ENCODE measurements around the gene SON.

Gene SON

DNA sequence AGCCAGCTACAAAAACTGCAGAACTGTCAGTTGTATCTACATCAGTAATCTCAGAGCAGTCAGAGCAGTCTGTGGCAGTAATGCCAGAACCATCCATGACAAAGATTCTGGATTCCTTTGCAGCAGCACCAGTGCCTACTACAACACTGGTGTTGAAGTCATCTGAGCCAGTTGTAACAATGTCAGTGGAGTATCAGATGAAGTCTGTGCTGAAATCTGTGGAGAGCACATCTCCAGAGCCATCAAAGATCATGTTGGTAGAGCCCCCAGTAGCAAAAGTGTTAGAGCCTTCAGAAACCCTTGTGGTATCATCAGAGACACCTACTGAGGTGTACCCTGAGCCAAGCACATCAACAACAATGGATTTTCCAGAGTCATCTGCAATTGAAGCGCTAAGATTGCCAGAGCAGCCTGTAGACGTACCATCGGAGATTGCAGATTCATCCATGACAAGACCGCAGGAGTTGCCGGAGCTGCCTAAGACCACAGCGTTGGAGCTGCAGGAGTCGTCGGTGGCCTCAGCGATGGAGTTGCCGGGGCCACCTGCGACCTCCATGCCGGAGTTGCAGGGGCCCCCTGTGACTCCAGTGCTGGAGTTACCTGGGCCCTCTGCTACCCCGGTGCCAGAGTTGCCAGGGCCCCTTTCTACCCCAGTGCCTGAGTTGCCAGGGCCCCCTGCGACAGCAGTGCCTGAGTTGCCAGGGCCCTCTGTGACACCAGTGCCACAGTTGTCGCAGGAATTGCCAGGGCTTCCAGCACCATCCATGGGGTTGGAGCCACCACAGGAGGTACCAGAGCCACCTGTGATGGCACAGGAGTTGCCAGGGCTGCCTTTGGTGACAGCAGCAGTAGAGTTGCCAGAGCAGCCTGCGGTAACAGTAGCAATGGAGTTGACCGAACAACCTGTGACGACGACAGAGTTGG lies 7.3 kb downstream of the SON start:
- no peak for DNase-seq (ENCODE audit: low read depth)

DNA sequence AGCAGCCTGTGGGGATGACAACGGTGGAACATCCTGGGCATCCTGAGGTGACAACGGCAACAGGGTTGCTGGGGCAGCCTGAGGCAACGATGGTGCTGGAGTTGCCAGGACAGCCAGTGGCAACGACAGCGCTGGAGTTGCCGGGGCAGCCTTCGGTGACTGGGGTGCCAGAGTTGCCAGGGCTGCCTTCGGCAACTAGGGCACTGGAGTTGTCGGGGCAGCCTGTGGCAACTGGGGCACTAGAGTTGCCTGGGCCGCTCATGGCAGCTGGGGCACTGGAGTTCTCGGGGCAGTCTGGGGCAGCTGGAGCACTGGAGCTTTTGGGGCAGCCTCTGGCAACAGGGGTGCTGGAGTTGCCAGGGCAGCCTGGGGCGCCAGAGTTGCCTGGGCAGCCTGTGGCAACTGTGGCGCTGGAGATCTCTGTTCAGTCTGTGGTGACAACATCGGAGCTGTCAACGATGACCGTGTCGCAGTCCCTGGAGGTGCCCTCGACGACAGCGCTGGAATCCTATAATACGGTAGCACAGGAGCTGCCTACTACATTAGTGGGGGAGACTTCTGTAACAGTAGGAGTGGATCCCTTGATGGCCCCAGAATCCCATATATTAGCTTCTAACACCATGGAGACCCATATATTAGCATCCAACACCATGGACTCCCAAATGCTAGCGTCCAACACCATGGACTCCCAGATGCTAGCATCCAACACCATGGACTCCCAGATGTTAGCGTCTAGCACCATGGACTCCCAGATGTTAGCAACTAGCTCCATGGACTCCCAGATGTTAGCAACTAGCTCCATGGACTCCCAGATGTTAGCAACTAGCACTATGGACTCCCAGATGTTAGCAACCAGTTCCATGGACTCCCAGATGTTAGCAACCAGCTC lies 8.2 kb downstream of the SON start:
- no peak overlapping the region for H3K4me3 ChIP-seq (ENCODE audit: low read depth, low read length)
- DNase-seq (ENCODE audit: low read depth): no peak
- TF ChIP-seq MYC (IDR thresholded peaks at IDR 0.05; ENCODE audit: low read depth, low read length) (no peak), POLR2A (IDR thresholded peaks at IDR 0.05; ENCODE audit: extremely low read depth, insufficient read length) (no peak)
- TF ChIP-seq, protein P1, sequence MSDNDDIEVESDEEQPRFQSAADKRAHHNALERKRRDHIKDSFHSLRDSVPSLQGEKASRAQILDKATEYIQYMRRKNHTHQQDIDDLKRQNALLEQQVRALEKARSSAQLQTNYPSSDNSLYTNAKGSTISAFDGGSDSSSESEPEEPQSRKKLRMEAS (IDR thresholded peaks at IDR 0.05; ENCODE audit: low read depth, low read length): no peak

More for the DNA sequence above, 7.3 kb downstream of the SON start:
- no peak overlapping the region for H3K4me3 ChIP-seq (ENCODE audit: low read depth, low read length)
- no peak for TF ChIP-seq MYC (IDR thresholded peaks at IDR 0.05; ENCODE audit: low read depth, low read length)
- no peak for TF ChIP-seq POLR2A (IDR thresholded peaks at IDR 0.05; ENCODE audit: extremely low read depth, insufficient read length)
- TF ChIP-seq, protein P1 (IDR thresholded peaks at IDR 0.05; ENCODE audit: low read depth, low read length): no peak
- TF ChIP-seq, protein P2, sequence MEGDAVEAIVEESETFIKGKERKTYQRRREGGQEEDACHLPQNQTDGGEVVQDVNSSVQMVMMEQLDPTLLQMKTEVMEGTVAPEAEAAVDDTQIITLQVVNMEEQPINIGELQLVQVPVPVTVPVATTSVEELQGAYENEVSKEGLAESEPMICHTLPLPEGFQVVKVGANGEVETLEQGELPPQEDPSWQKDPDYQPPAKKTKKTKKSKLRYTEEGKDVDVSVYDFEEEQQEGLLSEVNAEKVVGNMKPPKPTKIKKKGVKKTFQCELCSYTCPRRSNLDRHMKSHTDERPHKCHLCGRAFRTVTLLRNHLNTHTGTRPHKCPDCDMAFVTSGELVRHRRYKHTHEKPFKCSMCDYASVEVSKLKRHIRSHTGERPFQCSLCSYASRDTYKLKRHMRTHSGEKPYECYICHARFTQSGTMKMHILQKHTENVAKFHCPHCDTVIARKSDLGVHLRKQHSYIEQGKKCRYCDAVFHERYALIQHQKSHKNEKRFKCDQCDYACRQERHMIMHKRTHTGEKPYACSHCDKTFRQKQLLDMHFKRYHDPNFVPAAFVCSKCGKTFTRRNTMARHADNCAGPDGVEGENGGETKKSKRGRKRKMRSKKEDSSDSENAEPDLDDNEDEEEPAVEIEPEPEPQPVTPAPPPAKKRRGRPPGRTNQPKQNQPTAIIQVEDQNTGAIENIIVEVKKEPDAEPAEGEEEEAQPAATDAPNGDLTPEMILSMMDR (IDR thresholded peaks at IDR 0.05; ENCODE audit: low read depth, low read length): no peak

DNA sequence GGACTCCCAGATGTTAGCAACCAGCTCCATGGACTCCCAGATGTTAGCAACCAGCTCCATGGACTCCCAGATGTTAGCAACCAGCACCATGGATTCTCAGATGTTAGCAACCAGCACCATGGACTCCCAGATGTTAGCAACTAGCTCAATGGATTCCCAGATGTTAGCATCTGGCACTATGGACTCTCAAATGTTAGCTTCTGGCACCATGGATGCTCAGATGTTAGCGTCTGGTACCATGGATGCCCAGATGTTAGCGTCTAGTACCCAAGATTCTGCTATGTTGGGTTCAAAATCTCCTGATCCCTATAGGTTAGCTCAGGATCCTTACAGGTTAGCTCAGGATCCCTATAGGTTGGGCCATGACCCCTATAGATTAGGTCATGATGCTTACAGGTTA lies 8.8 kb downstream of the SON start:
- no peak overlapping the region for H3K4me3 ChIP-seq (ENCODE audit: low read depth, low read length)
- DNase-seq (ENCODE audit: low read depth): no peak
- TF ChIP-seq POLR2A (IDR thresholded peaks at IDR 0.05; ENCODE audit: extremely low read depth, insufficient read length) (no peak), MYC (IDR thresholded peaks at IDR 0.05; ENCODE audit: low read depth, low read length) (no peak)
- TF ChIP-seq, protein P2 (IDR thresholded peaks at IDR 0.05; ENCODE audit: low read depth, low read length): no peak
- TF ChIP-seq, protein P1 (IDR thresholded peaks at IDR 0.05; ENCODE audit: low read depth, low read length): no peak

DNA sequence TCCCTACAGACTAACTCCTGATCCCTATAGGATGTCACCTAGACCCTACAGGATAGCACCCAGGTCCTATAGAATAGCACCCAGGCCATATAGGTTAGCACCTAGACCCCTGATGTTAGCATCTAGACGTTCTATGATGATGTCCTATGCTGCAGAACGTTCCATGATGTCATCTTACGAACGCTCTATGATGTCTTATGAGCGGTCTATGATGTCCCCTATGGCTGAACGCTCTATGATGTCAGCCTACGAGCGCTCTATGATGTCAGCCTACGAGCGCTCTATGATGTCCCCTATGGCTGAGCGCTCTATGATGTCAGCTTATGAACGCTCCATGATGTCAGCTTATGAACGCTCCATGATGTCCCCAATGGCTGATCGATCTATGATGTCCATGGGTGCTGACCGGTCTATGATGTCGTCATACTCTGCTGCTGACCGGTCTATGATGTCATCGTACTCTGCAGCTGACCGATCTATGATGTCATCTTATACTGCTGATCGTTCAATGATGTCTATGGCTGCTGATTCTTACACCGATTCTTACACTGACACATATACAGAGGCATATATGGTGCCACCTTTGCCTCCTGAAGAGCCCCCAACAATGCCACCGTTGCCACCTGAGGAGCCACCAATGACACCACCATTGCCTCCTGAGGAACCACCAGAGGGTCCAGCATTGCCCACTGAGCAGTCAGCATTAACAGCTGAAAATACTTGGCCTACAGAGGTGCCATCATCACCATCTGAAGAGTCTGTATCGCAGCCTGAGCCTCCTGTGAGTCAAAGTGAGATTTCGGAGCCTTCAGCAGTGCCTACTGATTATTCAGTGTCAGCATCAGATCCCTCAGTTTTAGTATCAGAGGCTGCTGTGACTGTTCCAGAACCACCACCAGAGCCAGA lies 9.5 kb downstream of the SON start:
- TF ChIP-seq POLR2A (IDR thresholded peaks at IDR 0.05; ENCODE audit: extremely low read depth, insufficient read length) (no peak), MYC (IDR thresholded peaks at IDR 0.05; ENCODE audit: low read depth, low read length) (no peak)
- TF ChIP-seq, protein P2 (IDR thresholded peaks at IDR 0.05; ENCODE audit: low read depth, low read length): no peak
- DNase-seq (ENCODE audit: low read depth): no peak
- H3K4me3 ChIP-seq (ENCODE audit: low read depth, low read length): no peak overlapping the region

DNA sequence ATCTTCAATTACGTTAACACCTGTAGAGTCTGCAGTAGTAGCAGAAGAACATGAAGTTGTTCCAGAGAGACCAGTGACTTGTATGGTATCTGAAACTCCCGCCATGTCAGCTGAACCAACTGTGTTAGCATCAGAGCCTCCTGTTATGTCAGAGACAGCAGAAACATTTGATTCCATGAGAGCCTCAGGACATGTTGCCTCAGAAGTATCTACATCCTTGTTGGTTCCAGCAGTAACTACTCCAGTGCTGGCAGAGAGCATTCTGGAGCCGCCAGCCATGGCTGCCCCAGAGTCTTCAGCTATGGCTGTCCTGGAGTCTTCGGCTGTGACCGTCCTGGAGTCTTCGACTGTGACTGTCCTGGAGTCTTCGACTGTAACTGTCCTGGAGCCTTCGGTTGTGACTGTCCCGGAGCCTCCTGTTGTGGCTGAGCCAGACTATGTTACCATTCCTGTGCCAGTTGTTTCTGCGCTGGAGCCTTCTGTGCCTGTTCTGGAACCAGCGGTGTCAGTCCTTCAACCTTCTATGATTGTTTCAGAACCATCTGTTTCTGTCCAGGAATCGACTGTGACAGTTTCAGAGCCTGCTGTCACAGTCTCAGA lies 10.3 kb downstream of the SON start:
- no peak for DNase-seq (ENCODE audit: low read depth)
- no peak overlapping the region for H3K4me3 ChIP-seq (ENCODE audit: low read depth, low read length)
- TF ChIP-seq, protein P1 (IDR thresholded peaks at IDR 0.05; ENCODE audit: low read depth, low read length): no peak
- TF ChIP-seq, protein P2 (IDR thresholded peaks at IDR 0.05; ENCODE audit: low read depth, low read length): no peak
- TF ChIP-seq MYC (IDR thresholded peaks at IDR 0.05; ENCODE audit: low read depth, low read length): no peak
- TF ChIP-seq POLR2A (IDR thresholded peaks at IDR 0.05; ENCODE audit: extremely low read depth, insufficient read length): no peak

Measured in NB4 (cell line).